ENCODE results near the gene ZNF185. TPM values are rescaled to one million over a fixed set of nuclear protein-coding genes. Genes with fewer than 3 reads are reported as not detected.
A peak's percentile ranks its signal among the peaks of the same experiment; 100 is the strongest.

The ZNF185 gene
- total RNA-seq, 3 donors from 2014 or later = 5.9 to 19.5 (median 7.5) TPM

DNA sequence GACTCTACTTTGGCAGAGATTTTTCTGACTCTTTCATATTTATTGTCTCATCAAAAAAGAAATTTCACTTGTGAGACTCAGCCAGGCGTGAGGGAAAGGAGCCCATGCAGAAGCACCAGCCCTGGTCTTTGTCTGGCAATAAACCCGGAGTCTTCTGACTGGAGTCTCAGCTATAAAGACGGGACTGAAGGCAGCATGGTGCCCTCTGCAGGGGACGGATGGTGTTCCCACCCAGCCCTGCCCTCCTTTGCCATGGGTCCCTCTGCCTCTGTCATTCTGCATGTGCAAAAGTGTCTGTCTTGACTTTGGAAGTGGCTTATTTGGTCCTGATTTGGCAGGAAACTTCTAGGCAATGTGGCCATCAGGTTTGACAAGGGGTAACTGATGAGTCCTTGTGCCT is 14.2 kb downstream of the ZNF185 start:
- no peak overlapping the region for H3K4me3 ChIP-seq
- no peaks in the 10 kb centered on the region for H3K36me3 ChIP-seq
- no peak for TF ChIP-seq POLR2AphosphoS5 (IDR thresholded peaks at IDR 0.05)
- TF ChIP-seq, protein P1, sequence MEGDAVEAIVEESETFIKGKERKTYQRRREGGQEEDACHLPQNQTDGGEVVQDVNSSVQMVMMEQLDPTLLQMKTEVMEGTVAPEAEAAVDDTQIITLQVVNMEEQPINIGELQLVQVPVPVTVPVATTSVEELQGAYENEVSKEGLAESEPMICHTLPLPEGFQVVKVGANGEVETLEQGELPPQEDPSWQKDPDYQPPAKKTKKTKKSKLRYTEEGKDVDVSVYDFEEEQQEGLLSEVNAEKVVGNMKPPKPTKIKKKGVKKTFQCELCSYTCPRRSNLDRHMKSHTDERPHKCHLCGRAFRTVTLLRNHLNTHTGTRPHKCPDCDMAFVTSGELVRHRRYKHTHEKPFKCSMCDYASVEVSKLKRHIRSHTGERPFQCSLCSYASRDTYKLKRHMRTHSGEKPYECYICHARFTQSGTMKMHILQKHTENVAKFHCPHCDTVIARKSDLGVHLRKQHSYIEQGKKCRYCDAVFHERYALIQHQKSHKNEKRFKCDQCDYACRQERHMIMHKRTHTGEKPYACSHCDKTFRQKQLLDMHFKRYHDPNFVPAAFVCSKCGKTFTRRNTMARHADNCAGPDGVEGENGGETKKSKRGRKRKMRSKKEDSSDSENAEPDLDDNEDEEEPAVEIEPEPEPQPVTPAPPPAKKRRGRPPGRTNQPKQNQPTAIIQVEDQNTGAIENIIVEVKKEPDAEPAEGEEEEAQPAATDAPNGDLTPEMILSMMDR (IDR thresholded peaks at IDR 0.05) = no peak
- TF ChIP-seq POLR2A (IDR thresholded peaks at IDR 0.05) = no peak
- no peak overlapping the region for H3K27ac ChIP-seq
- no peaks in the 10 kb centered on the region for H3K4me1 ChIP-seq
- intact Hi-C loops (cut with DNase I; ENCODE audit: low total_unique reads) = no loop called here
- H3K9me3 ChIP-seq = no peaks in the 10 kb centered on the region
- no peak for DNase-seq (ENCODE audit: low spot score in 2 of 2)
- peaks cover 0 to 41% of the 10 kb centered on the region in 2 donors for H3K27me3 ChIP-seq

DNA sequence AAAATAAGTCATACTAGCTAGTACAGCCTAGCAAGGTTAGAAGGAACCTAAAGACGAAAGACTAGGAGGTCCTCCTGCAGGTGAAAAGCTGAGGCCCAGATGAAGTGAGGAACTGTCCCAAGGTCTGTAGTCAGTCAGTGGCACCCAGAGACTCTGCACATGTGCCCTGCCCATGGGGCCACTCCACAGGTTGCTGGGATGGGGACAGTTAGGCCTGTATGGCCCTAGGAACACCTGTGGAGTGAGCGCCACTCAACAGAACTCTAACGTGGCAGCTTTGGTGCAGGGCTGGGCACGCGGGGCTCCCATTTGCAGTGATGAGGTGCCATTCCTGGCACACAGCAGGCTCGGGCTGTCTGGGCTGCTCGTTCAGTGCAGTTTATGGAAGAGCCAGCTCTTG is 14.8 kb downstream of the ZNF185 start:
- H3K27ac ChIP-seq = no peak overlapping the region
- intact Hi-C loops (cut with DNase I; ENCODE audit: low total_unique reads) = no loop called here

DNA sequence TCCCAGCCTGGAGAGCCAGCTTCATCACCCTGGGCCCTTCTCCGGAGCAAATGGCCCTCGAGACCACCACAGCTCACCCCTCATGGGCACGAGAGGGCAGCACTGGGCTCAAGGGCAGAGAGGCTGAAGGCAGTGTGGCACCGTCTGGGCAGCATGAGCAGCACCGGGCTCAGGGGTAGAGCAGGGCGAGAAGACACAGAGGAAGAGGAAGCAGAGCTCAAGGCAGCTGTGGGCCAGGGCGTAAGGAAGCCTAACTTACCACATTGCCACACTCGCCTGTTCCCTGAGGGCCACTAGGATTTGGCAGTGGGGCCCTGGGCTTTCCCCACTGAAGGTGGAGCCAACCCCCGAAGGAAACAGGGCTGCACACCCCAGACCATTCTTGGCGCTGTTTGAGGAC is 15.5 kb downstream of the ZNF185 start:
- no peak for DNase-seq (ENCODE audit: low spot score in 2 of 2)
- Histone ChIP-seq H3K4me1 (no peaks in the 10 kb centered on the region), H3K9me3 (no peaks in the 10 kb centered on the region), H3K36me3 (no peaks in the 10 kb centered on the region), H3K27ac (no peak overlapping the region), H3K27me3 (peaks cover 2 to 51% of the 10 kb centered on the region in 2 donors), H3K4me3 (no peak overlapping the region)
- intact Hi-C loops (cut with DNase I; ENCODE audit: low total_unique reads) = no loop called here
- TF ChIP-seq, protein P1 (IDR thresholded peaks at IDR 0.05) = no peak
- TF ChIP-seq POLR2A (IDR thresholded peaks at IDR 0.05) (no peak), POLR2AphosphoS5 (IDR thresholded peaks at IDR 0.05) (no peak)

More for the DNA sequence above, 14.8 kb downstream of the ZNF185 start:
- Histone ChIP-seq H3K4me1 (no peaks in the 10 kb centered on the region), H3K4me3 (no peak overlapping the region), H3K9me3 (no peaks in the 10 kb centered on the region), H3K27me3 (peaks cover 2 to 44% of the 10 kb centered on the region in 2 donors), H3K36me3 (no peaks in the 10 kb centered on the region)
- no peak for DNase-seq (ENCODE audit: low spot score in 2 of 2)
- TF ChIP-seq POLR2A (IDR thresholded peaks at IDR 0.05) (no peak), POLR2AphosphoS5 (IDR thresholded peaks at IDR 0.05) (no peak)
- TF ChIP-seq, protein P1 (IDR thresholded peaks at IDR 0.05) = no peak

DNA sequence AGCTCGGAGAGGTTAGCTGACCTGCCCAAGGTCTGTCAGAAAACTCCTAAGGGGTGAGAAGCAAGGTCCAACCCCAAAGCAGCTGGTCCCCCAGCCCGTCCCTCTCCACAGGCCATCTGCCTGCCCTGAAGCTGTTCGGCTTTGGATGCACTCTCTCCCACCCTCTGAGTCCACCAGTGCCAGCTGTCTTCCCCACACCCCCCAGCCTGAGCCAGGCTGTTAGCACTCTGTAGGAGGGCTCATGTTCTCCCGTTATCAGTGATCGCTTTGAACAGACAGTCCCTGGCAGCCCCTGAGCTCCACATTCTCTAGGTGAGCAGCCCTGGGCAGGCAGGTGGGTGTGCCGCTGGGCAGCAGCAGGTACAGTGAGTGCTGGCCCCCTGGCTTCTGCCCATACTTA is 16.0 kb downstream of the ZNF185 start:
- H3K4me3 ChIP-seq = no peak overlapping the region
- H3K36me3 ChIP-seq = no peaks in the 10 kb centered on the region
- H3K27me3 ChIP-seq = peaks cover 2 to 49% of the 10 kb centered on the region in 2 donors
- no peaks in the 10 kb centered on the region for H3K4me1 ChIP-seq
- intact Hi-C loops (cut with DNase I; ENCODE audit: low total_unique reads) = no loop called here
- no peak overlapping the region for H3K27ac ChIP-seq
- DNase-seq (ENCODE audit: low spot score in 2 of 2) = no peak
- H3K9me3 ChIP-seq = no peaks in the 10 kb centered on the region
- no peak for TF ChIP-seq POLR2AphosphoS5 (IDR thresholded peaks at IDR 0.05)
- TF ChIP-seq, protein P1 (IDR thresholded peaks at IDR 0.05) = no peak
- no peak for TF ChIP-seq POLR2A (IDR thresholded peaks at IDR 0.05)

DNA sequence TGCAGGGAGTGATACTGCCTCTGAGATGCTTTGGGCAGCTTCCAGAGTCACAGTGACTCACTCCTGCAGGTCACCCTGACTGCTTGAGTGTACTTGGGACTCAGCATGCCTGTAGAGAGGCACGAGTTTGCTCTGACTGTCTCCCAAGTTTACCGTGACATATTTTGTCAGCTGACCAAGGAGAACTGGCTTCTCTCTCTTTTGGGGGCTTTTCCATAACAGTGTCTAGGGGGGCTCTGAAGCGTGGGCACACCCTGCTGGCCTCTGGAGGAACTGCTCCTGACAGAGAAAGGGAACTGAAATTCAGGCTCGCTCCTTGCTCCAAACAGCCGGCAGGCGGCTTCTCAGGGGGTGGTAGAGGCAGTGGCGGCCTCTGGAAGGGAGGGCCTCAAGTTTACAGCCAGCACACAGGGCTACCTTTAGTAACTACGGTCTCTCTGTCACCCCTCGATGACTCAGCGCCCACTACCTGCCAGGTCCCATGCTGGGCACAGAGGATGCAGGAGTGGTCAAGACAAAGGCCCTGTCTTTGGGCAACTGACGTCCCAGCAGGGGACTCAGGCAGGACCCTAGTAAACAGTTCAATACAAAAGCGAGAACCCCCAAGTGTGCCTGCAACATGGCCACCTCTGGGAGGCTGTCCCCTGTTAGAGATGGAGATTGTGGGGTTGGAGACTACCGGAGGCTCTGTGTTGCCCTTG is 17.8 kb downstream of the ZNF185 start:
- H3K4me1 ChIP-seq = no peaks in the 10 kb centered on the region
- H3K4me3 ChIP-seq = no peak overlapping the region
- H3K9me3 ChIP-seq = no peaks in the 10 kb centered on the region
- DNase-seq (ENCODE audit: low spot score in 2 of 2) = no peak
- peaks cover 2 to 57% of the 10 kb centered on the region in 2 donors for H3K27me3 ChIP-seq
- H3K36me3 ChIP-seq = no peaks in the 10 kb centered on the region
- TF ChIP-seq POLR2AphosphoS5 (IDR thresholded peaks at IDR 0.05) (no peak), POLR2A (IDR thresholded peaks at IDR 0.05) (no peak)
- TF ChIP-seq, protein P1 (IDR thresholded peaks at IDR 0.05) = peak in 2 of 3 donors; percentile 16 to 19
- intact Hi-C loops (cut with DNase I; ENCODE audit: low total_unique reads) = no loop called here
- no peak overlapping the region for H3K27ac ChIP-seq
